CD4-positive, alpha-beta T cell treated with Interleukin-17A for 1 hour (primary cell): ENCODE data around the gene AGAP1.
"Not testable (repeated sequence)": the region's sequence is repeated elsewhere in the genome, so short reads cannot be mapped to it uniquely, and the experiment has no call there.

ENCODE experiments used
- DNase-seq: peaks from one replicate; pipeline ENCODE4 v3.0.0-alpha.2; 2020

AGAP1 gene

DNA sequence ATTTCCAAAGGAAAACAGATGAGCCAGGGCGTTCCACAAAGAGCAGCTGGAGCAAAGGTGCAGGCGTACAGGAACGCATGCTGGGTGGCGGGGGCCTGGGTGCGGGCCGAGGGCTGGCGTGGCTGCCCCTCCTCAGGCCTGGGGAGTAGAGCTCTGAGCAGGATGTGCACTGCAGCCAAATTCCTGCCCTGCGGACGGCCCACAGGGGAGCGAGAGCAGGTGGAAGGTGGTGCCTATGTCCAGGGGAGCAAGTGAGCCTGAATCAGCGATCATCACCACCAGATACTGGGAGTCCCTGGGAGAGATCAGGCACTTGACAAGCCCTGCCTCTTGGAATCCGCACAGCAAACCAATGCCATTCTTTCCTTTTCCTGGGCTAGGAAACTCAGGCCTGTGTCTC lies 568.1 kb downstream of the AGAP1 start:
- no peak for DNase-seq

DNA sequence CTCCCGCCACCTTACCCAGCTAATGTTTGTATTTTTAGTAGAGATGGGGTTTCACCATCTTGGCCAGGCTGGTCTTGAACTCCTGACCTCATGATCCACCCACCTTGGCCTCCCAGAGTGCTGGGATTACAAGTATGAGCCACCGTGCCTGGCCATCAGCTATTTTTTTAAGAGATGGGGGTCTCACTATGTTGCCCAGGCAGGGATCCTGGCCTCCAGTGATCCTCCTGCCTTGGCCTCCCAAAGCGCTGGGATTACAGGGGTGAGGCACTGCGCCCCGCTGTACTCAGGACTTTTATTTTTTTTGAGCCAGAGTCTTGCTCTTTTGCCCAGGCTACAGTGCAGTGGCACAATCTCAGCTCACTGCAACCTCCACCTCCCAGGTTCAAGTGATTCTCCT lies 569.0 kb downstream of the AGAP1 start:
- not testable (repeated sequence) for DNase-seq

DNA sequence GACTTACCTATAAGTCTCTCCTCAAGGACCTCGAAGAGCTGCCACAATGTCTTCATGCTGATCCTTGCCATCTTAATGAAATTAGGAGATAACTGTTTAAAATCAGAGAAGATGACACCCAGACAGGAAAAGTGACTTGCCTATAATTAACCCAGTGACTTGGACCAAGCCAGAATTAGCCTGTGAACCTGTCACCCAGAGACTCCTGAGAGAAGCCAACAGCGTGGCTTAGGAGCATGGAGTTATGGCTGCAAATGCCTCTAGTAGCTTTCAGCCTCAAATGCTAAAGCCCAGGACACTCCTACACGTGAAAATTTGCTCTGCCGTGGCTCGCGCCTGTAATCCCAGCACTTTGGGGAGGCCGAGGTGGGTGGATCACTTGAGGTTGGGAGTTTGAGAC lies 570.2 kb downstream of the AGAP1 start:
- no peak for DNase-seq

DNA sequence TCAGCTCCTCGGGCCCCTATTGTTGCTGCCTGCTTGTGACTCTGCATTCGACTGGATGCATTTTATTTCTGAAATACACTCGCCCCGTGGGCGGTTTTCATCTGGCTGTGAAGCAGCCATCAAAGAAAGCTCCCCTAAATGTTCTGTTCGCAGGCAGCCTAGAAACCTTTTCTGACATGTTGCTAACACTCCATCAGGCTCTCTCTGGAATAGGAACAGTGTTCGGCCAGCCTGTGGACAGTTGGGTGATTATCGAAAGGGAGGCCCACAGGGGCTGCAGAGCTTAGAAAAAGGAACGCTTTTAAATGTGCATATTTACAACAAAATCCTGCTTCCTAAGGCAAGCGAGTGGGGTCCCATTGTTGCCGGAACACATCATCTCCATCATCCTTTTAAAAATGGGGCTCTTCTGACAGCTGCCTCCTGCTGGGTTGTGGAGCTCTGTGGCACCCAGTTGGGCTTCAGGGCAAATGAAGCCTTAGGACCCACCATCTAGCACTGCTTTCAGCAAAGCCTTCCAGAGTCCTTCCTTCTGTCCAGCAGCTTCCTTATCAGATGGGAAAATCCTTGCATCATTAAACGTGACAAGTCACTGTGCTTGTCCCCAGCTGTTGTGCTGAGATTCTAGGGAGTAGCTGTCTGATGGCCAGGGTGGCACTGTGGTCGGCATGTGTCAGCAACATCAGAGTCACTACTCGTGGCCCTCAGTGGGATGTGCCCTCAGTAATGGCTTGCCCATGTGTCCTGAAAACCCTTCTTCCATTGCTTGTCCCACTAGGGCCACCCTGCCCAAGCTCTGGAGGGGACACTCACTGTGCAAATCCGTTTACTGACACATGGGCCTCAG lies 571.7 kb downstream of the AGAP1 start:
- DNase-seq = no peak

DNA sequence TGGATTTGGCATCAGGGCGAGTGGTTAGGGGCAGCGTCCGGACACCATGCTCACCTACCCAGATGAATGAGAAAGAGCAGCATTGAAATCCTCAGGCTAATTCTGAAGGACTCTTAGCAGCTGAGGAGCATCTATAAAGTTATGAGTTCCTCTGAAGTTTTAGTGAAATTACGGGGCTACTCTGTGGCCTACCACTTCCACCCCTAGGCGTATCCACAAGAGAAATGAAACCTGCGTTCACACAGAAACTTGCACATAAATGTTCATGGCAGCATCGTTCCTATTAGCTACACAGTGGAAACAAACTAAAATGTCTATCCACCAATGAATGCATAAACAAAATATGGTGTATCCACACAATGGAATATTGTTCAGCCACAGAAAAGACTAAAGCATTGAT lies 576.4 kb downstream of the AGAP1 start:
- no peak for DNase-seq

DNA sequence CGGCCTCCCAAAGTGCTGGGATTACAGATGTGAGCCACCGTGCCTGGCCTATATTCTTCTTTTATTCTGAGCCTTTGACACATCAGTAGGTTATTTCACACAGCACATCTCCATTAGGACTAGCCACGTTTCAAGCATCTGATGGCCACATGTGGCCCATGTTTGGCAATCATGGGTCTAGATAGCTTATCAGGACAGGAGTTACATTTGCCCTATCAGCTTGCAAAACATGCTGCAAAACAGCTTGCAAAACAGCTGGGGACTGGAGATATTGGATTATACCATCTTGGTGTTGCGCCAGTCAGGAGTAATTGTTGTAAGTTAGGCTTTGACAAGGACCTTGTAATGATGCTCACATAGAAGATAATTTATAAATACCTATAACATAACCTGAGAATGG lies 579.4 kb downstream of the AGAP1 start:
- no peak for DNase-seq

DNA sequence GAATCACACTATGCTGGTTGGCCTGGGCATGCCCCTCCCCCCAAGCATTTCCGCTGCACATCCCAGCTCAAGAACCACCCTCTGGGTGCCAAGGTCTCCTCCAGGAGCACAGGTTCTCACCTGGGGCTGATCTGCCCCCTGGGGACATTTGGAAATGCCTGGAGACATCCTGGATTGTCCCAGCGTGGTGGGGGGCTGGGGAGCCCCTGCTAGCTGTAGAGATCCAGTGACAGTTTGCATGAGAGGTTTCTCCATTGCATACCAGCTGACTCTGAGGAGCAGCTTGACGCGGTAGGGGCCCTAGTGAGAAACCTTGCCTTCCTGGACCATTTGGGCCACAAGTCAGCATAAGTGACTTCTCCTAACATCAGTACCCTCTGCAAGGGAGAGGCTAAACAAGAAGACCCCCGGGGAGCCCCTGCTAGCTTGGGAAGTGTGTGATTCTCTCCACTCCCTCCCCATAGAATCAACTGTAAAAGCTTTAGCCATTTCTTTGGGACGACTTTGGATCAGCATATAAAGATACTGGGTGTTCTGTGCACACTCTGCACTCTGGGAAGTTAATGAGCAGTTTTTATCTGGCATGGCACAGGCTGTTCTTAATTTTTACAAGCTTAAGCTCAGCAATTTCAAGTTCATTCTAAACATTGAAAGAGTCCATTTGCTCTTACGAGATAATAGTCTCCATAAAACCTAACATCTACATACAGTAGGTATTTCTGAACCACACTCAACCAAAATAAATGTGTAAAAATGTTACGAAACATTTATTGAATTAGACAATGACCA lies 580.2 kb downstream of the AGAP1 start:
- DNase-seq = no peak

DNA sequence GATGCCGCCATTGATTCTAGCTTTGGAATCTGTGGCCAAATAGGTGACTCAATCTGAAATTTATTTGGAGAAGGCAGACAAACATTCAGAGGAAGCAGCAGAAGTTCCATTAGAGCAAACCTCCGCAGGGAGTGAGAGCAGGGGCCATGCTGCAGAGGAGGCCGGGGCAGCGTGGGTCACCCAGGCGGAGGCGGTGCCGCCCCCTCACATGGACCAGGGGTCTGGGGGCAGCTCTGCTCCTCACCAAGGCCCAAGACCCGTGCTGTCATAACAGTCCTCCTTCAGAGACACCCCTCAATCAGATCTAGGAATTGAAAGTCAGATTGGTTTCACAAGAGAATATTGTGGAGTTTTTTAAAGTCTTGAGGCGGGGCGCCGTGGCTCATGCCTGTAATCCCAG lies 582.0 kb downstream of the AGAP1 start:
- DNase-seq = no peak

DNA sequence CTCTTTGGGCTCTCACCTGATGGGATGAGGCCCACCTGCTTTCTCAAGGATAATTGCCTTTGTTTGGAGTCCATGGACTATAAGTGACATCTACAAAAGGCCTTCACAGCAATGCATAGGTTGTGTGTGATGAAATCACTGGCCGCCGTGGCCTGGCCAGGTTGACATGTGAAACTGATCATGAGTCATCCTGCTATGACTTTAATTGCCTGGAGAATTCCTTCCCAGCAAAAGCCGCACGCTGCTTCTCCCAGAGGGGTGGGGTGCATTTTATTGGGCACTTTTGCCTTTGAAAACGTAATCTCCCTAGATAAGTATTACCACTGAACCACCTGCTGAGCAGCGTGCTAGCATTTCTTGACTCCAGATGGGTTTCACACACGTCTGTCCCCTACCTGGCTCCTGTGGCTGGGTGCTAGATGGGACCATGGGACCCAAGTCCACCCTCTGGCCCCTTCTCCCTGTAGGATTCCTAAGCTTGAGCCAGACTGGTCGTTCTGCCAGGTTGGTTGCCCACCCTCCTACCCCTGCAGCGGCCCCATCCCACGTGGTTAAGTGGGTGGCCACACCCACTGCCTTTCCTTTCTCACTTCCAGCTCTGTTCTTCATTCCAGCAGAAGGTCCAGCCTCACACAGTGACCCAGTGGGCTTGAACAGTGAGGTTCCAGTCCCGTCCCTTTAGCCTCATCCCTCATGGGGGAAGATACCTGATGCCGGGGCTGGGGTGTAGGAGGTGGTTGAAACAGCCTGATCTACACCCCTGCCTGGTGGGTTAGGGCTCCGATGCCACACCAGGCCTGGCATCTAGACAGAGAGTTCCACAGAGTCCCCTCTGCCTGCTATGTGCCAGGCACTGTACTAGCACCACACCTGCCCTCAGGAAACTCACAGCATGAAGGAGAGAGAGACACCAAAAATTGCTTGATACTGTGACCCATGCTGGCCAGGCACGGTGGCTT lies 584.7 kb downstream of the AGAP1 start:
- DNase-seq = no peak

DNA sequence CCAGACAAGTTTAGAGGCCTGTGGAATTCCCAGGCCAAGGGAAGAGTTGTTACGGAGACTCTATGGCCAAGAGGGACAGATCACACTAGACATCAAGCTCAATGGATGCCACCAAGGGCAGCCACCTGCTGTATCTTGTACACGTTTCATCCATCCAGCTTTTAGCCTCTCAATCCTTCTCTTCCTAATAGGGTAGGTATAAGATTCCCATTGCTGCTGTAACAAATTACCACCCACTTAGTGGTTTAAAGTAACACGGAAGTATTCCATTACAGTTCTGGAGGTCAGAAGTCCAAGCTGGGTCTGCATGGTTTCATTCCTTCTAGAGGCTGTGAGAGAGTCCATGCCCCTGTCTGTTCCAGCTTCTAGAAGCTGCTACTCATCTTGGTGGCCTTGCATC lies 586.6 kb downstream of the AGAP1 start:
- DNase-seq = no peak

DNA sequence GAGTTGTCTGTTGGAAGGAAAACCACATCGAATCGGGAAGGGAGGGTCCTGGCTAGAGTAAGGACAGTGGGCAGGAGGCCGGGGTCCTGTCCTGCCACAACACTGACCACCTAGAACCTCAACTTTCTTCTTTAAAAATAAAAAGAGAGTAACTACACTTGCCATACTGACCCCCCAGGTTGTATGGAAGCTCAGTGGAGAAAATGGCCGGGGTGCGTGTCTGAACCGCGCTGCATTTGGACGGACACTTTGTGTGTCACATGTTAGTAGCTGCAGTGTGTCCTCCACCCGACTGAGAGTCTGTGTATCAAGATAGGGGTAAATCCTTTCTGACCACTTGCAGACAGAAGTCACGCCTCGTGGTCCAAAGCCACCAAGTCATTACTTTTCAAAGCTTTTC lies 587.3 kb downstream of the AGAP1 start:
- no peak for DNase-seq

DNA sequence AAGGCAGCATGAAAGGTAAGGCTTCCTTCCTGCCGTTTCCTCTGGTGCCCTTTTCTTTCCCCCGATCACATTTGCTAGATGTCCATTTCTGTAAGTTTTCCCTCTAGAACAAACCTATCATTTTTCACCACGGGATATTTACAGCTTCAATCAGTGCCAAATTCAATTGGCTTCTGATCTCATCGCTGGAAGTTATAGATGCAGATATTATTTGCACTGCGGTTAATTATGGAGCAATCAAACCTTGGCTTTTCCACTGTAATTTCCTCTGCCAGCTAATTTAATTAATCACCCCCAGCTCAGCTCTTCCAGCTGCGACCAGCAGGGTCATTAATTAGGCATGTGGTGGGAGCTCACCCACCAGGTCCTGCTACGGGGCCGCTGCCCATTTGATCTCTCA lies 588.2 kb downstream of the AGAP1 start:
- no peak for DNase-seq

DNA sequence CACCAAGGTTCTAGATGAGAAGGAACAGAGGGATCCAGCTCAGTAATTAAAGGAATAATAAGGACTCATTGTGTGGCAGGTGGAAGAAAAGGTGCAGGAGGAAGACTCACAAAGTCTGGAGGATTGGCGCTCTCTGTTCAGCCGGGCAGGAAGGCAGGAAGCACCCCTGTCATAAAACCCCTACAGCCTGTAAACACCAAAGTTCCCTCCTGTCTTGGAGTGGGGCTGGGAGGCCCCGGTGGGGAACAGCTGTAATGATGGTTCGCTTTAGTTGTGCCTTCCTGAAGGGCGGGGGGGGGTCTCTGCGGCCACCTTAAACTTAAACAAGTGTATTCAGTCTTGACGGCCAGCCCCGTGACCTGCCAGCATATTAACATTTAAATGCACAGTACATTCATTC lies 590.1 kb downstream of the AGAP1 start:
- no peak for DNase-seq

DNA sequence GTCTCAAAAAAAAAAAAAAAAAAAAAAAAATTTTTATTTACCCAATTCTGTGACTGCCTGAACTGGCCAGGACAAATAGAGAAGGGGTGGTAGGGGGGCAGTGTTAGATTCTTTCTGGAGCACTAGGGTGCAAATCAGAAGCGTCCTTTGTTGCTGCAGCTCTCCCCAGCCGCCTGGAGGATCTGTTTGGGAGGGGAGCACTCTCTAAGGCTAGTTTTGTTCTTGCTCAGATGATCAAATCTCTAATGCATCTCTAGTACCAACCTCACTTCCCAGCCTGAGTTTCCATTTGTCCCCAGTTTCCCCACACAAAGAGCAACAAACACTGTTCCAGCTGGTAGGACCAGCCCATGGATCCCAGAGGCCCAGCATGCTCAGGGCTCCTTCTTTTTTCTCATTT lies 591.4 kb downstream of the AGAP1 start:
- no peak for DNase-seq

DNA sequence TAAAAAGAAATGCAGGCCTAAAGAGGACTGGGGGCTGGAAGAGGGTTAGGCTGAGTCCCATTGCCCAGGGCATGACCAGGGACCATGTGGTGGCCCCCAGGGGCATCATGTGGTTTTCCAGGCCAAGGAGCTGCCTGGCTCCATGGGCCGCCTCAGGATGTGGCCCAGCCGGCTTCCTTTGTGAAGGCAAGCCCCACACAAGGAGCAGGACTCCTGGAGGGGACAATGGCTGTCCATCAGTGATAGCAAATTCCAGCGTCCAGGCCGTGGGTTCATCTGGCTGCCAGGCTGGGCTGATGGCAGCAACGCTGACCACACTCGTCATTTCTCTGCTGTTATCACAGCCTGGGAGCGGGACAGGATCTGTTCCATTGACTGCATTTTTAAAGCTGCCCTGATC lies 591.8 kb downstream of the AGAP1 start:
- DNase-seq = no peak

DNA sequence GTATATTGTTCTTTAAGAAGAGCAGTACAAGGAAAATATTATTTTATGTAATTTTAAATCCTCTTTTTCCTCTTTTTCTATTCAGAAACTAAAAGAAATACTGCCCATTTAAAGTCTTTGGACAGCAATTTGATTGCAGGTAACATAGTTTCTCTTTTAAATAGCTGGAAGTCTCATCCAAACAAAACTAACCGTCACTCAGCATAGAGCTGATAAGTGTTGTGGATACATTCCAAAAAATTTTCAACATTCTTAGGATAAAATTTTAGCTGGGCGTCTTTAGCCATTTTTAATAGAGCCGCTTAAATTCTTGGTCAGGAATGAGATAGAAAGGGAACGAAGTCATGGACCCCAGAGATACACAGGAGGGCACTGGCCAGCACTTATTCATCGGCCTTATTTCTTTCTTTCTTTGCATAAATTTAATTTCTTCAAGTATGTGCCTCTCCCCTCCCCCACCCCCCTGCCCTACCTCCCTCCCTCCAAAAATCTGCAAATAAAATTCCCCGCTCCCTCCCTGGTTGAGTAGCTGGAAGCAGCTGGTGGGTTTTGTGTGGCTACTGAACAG lies 592.6 kb downstream of the AGAP1 start:
- DNase-seq = no peak

DNA sequence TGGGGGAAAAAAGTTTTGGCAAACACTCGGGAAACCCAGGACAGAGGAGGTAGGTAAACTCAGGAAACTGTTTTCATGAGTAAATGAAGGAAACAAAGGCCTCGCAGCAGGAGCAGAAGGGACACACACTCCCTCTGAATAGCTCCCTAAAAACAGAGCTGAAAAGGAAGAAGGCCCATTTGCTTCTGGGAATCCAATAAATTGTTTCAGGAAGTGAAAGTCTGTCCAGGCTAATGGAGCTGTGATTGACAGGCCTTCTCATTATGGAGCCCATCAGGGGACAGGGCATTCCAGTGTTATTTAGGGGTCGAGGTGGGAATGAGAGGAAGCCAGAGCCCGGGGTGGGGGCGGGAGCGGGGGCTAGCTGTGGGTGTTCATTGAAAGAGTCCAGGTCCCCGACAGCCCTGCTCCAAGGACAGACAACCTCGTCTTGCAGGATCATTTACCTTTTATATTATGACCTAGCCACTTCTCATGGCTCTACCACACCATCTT lies 593.2 kb downstream of the AGAP1 start:
- no peak for DNase-seq

DNA sequence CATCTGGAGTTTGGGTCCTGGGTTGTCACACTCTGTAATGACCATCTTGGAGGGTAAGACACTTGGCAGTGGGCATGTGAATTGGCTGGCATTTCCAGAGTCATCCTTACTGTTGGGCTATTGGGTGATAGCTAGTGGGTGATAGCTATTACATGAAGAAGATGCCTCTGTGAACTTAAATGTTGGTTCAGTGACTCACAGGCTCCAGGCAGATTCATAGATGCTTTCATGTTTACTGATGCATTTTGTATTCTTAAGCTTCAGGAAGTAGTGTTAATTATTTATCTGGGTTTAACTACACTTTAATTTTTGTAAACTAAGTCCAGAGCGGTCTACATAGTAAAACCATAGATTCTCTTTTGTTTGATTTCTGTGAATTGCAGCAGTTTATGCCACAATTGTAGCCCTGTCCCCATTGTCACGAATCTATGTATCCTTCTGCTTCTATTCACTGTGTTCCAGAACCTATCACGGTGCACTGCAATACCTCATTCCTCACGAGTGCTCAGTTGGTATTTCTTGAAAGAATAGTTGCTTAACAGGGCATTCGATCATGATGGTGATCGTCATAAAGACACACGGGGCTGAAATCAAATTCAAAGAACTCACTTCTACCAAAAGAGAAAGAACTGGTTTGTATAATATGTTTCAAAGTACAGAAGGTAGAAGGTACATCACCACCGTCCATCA lies 594.7 kb downstream of the AGAP1 start:
- DNase-seq = no peak

DNA sequence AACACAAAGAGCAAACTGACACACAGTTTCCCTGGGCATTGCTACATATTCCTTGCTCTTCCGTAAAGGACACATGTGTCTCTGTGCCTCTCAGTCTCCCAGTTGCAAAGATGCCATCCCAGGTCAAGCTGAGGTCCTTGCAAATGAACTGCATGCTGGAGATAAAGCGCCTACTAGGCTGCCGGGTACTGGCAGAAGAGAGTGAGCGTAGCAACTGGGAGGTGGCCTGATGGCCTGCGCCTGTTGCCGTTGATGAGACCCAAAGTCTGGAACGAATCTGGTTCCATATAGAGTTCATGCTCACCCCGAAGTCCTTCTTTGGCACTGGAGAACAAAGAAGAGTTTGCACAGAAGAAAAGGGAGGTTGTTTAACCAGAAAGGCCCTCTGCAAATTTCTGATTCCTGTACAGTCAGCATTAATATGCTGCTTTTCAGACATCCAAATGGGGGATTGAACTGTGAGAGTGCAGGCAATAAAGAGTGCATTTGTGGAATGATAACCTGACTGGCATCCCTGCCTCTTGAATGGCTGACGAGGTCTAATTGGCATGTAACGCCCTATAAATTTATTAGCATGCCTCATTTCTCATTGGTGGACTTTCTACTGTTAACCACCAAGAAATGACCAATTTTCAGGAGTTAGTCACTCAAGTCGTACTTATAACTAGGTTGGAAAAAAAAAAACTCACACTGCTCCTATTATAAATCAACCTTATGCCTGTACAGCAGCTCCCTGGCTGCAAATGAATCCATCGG lies 595.6 kb downstream of the AGAP1 start:
- no peak for DNase-seq

DNA sequence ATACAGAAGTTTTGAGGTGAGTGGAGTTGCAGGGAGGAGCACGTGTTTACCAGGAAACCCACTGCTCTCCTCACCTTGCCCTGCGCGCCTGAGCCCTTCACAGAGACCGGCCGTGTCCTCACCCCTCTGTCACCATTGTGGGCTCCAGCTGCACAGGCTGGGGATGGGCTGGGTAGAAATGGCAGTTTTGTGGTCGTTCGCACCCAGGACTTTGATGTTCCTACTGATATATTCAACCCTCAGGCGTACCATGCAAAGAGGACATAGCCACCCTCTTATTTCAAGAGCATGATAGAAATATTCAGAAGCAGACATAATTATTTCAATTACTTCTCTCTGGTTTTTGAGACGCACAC lies 596.2 kb downstream of the AGAP1 start:
- DNase-seq = no peak

DNA sequence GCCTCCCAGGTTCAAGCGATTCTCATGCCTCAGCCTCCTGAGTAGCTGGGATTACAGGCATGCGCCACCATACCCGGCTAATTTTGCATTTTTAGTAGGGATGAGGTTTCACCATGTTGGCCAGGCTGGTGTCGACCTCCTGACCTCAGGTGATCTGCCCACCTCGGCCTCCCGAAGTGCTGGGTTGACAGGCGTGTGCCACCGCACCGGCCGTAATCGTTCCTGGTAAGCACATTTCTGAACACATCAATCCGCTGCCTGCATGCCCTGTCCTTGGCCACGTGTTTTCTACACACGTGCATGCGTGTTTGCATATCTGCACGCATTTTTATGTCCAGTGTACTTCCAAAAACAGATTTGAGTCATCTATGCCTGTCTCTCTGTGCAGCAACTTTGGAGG lies 597.0 kb downstream of the AGAP1 start:
- DNase-seq = not testable (repeated sequence)
